Thyroid gland (tissue), 4 donors: ENCODE data around the gene ACTR8. TPM values are rescaled to one million over a fixed set of nuclear protein-coding genes. Genes with fewer than 3 reads are reported as not detected.

ENCODE experiments used
- DNase-seq, 2 donors: peaks; one replicate each; pipeline ENCODE4 v3.0.0-alpha.2; 2019
- H3K27ac ChIP-seq, 3 donors: fragments of 200-600 bp; sonication (generic); 1 replicate in 2 of 3; 2 replicates in 1 of 3; pipeline ENCODE4 v1.5.1; 2016 to 2019; ENCODE audit warnings: mild to moderate bottlenecking in 1 of 3, moderate library complexity in 1 of 3
- H3K27me3 ChIP-seq: fragments of 200-600 bp; sonication (generic); one replicate; pipeline ENCODE4 v1.5.1; 2019
- H3K36me3 ChIP-seq, 2 donors: fragments of 200-600 bp; sonication (generic); one replicate each; pipeline ENCODE4 v1.5.1; 2016 to 2019
- H3K4me1 ChIP-seq, 2 donors: fragments of 200-600 bp; sonication (generic); one replicate each; pipeline ENCODE4 v1.5.1; 2017 to 2019
- H3K4me3 ChIP-seq, 3 donors: fragments of 200-600 bp; sonication (generic); replicated peaks in 1 of 3; 1 replicate in 2 of 3; 2 replicates in 1 of 3; pipeline ENCODE4 v1.5.1; 2016; ENCODE audit warnings: mild to moderate bottlenecking in 1 of 3
- H3K9me3 ChIP-seq: fragments of 200-600 bp; sonication (generic); one replicate; pipeline ENCODE4 v1.5.1; 2017
- CTCF ChIP-seq, 6 experiments: fragments of 200-600 bp in 3 of 6; fragments of 450-650 bp in 3 of 6; sonication (generic) in 3 of 6; IDR thresholded peaks; one replicate each; pipeline ENCODE4 v1.5.1; 2016 to 2019; ENCODE audit warnings: antibody characterized with exemption in 6 of 6, mild to moderate bottlenecking in 2 of 6, inconsistent platforms in 1 of 6, moderate library complexity in 1 of 6
- POLR2A ChIP-seq, 2 donors: fragments of 450-650 bp; IDR thresholded peaks; one replicate each; pipeline ENCODE4 v1.6.1; 2017; ENCODE audit warnings: antibody characterized with exemption in 2 of 2, mild to moderate bottlenecking in 2 of 2, moderate library complexity in 1 of 2
- WGBS, 2 donors: methylation state at CpG; one replicate each; pipeline ENCODE4 v1.1.5; 2017; 5-methylcytosine and 5-hydroxymethylcytosine counted together
- intact Hi-C: fragments of 100-400 bp; cut with DNase I; formaldehyde crosslinking; loops from one replicate; pipeline ENCODE4 v1.15.1; 2023
- total RNA-seq, 4 donors: library from RNA; depleted of rRNA; stranded (reverse); fragments of >200 nt; gene quantifications; one replicate each; pipeline ENCODE4 v1.2.3, GENCODE V29; 2016

Gene ACTR8
- total RNA-seq, 4 donors from 2014 or later = 29.0 to 31.7 (median 29.4) TPM

GRCh38 chr3:53902711-53903110 is 20.8 kb upstream of the ACTR8 start:
- Histone ChIP-seq H3K4me1 (peaks cover 25 to 26% of the 10 kb centered on the region in 2 donors), H3K4me3 (no peak overlapping the region), H3K9me3 (no peaks in the 10 kb centered on the region), H3K27ac (peak overlapping the region in 1 of 3 donors; percentile 10), H3K27me3 (no peaks in the 10 kb centered on the region), H3K36me3 (no peaks in the 10 kb centered on the region)
- intact Hi-C loops = no loop called here
- TF ChIP-seq CTCF (IDR thresholded peaks at IDR 0.05) = no peak
- no peak for TF ChIP-seq POLR2A (IDR thresholded peaks at IDR 0.05)
- WGBS, 2 donors = 57 to 58% methylated on average over 5 of the region's 5 CpGs
- no peak for DNase-seq

- DNase-seq = peak; percentile 46 to 51
- Histone ChIP-seq H3K9me3 (no peaks in the 10 kb centered on the region), H3K36me3 (no peaks in the 10 kb centered on the region), H3K4me3 (no peak overlapping the region), H3K4me1 (peaks cover 25 to 26% of the 10 kb centered on the region in 2 donors), H3K27me3 (no peaks in the 10 kb centered on the region), H3K27ac (peak overlapping the region in 2 of 3 donors; percentile 84 to 86)
- 11 to 15% methylated on average over 1 of the region's 1 CpG for WGBS, 2 donors
- no peak for TF ChIP-seq POLR2A (IDR thresholded peaks at IDR 0.05)
- no peak for TF ChIP-seq CTCF (IDR thresholded peaks at IDR 0.05)
- intact Hi-C loops = no loop called here
Observed at GRCh38 chr3:53902067-53902466, 20.1 kb upstream of the ACTR8 start.

GRCh38 chr3:53900666-53901331 is 18.8 kb upstream of the ACTR8 start:
- H3K4me1 ChIP-seq = peaks cover 25 to 26% of the 10 kb centered on the region in 2 donors
- H3K4me3 ChIP-seq = no peak overlapping the region
- WGBS, 2 donors = 79 to 83% methylated on average over 2 of the region's 2 CpGs
- TF ChIP-seq CTCF (IDR thresholded peaks at IDR 0.05) (no peak), POLR2A (IDR thresholded peaks at IDR 0.05) (no peak)
- H3K27me3 ChIP-seq = no peaks in the 10 kb centered on the region
- H3K9me3 ChIP-seq = no peaks in the 10 kb centered on the region
- intact Hi-C loops = no loop called here
- peak overlapping the region; percentile 43 to 86 (median 84) for H3K27ac ChIP-seq
- no peak for DNase-seq
- H3K36me3 ChIP-seq = no peaks in the 10 kb centered on the region

GRCh38 chr3:53899750-53900149 is 17.8 kb upstream of the ACTR8 start:
- Histone ChIP-seq H3K27me3 (no peaks in the 10 kb centered on the region), H3K36me3 (no peaks in the 10 kb centered on the region), H3K27ac (peak overlapping the region; percentile 43 to 86 (median 84)), H3K9me3 (no peaks in the 10 kb centered on the region), H3K4me3 (no peak overlapping the region), H3K4me1 (peaks cover 25 to 26% of the 10 kb centered on the region in 2 donors)
- 12 to 44% methylated on average over 2 of the region's 2 CpGs for WGBS, 2 donors
- intact Hi-C loops = no loop called here
- TF ChIP-seq CTCF (IDR thresholded peaks at IDR 0.05) (no peak), POLR2A (IDR thresholded peaks at IDR 0.05) (peak in 1 of 2 donors; percentile 12)
- DNase-seq = peak; percentile 93 to 95

- 35 to 45% methylated on average over 4 of the region's 4 CpGs for WGBS, 2 donors
Observed at GRCh38 chr3:53892286-53892637, 10.3 kb upstream of the ACTR8 start.

More at GRCh38 chr3:53892286-53892637, 10.3 kb upstream of the ACTR8 start:
- no peak for TF ChIP-seq POLR2A (IDR thresholded peaks at IDR 0.05)
- no peak for TF ChIP-seq CTCF (IDR thresholded peaks at IDR 0.05)
- peaks cover 0 to 2% of the 10 kb centered on the region in 2 donors for H3K36me3 ChIP-seq
- intact Hi-C loops = no loop called here
- no peaks in the 10 kb centered on the region for H3K9me3 ChIP-seq
- no peak for DNase-seq
- no peaks in the 10 kb centered on the region for H3K27me3 ChIP-seq
- peak overlapping the region; percentile 91 to 93 (median 91) for H3K27ac ChIP-seq
- H3K4me3 ChIP-seq = peak overlapping the region in 2 of 3 donors; percentile 38 to 85
- H3K4me1 ChIP-seq = peaks cover 21 to 33% of the 10 kb centered on the region in 2 donors
